Limb (tissue), 2 donors: ENCODE measurements around the gene KRT3.
"Not testable (repeated sequence)": the region's sequence is repeated elsewhere in the genome, so short reads cannot be mapped to it uniquely, and the experiment has no call there.

Source experiments
- DNase-seq, 2 donors: peaks; one replicate each; pipeline ENCODE4 v3.0.0-alpha.2; 2016; ENCODE audit errors: extremely low spot score in 2 of 2

Gene KRT3

GRCh38 chr12:52798671-52799504 is 3.0 kb upstream of the KRT3 start:
- DNase-seq: no peak

DNA sequence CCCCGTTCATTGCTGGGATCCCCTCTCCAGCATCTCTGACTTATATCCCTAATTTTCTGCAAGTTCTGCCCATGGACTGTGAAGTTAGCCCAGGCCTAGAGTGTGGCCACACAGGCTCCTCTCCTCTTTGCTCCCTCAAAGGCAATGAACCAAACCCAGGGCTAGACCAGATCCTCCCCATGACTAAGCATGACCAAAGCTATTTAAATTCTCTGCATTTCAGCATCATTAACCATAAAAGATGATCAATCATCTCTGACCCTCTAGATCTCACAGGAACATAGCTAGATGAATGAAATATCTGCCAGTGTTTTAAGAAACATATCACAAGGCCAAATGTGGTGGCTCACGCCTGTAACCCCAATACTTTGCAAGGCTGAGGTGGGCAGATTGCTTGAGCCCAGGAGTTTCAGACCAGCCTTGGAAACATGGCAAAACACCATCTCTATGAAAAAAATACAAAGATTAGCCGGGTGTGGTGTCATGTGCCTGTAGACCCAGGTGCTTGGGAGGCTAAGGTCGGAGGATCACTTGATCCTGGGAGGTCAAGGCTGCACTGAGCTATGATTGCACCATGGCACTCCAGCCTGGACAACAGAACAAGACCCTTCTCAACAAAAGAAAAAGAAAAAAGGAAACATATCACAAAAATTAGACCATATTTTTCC is 2.2 kb upstream of the KRT3 start:
- DNase-seq: no peak

- no peak for DNase-seq
Measured at GRCh38 chr12:52797529-52797894, 1.6 kb upstream of the KRT3 start.

GRCh38 chr12:52796839-52797528 is 1.1 kb upstream of the KRT3 start:
- DNase-seq: no peak

DNA sequence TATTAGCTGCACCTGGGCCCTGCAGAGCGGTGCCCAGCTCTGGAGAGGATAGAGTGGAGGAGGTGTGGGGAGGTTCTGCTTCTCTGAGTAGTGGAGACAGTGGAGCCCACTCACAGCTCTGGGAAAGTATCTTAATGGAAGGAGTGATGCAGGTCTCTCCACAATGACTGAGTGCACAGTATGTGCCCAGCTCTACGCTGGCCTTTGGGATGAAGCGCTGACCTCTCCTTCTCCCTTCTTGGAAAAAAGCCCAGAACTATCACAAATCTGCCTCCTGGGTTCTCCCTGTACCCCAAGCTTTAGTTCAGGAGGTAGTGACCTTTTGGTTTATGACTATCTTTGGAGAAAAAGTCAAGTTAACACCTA is 495 bp upstream of the KRT3 start:
- no peak for DNase-seq

- DNase-seq: not testable (repeated sequence)
Measured at GRCh38 chr12:52795332-52795674, 614 bp downstream of the KRT3 start.

GRCh38 chr12:52794479-52795331 is 1.2 kb downstream of the KRT3 start:
- no peak for DNase-seq

DNA sequence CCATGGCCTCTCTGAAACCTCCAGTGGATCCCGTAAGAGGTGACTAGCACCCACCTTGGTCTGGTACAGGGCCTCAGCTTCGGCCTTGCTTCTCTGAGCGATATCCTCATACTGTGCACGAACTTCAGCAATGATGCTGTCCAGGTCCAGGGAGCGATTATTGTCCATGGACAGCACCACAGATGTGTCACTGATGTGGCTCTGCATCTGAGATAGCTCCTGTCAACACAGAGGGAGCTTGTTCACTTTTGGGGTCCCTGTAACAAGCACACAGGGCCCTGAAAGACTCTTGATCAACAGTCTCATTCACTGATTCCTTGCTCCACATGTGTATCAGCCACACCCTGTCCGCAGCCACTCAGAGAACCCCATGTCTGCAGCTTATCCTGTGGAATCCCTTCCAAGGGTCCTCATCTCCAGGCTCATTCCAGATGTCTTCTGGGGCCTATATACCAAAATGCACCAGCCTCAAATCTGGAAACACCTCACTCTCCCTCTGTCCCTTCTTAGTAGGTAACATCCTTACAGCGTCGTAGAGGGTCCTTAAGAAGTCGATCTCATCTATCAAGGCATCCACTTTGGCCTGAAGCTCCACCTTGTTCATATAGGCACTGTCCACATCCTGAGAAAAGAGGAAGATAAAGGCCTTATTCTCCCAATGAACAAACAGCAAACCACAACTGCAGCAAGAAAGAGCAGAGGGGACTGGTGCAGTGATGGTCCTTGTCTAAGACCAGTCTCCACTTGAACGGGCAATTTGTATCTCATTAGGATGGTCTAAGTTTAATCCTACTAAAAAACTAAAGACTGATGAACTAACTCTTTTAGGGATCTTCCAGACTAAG is 3.5 kb downstream of the KRT3 start:
- no peak for DNase-seq

- DNase-seq: no peak
Measured at GRCh38 chr12:52791271-52792184, 4.4 kb downstream of the KRT3 start.

GRCh38 chr12:52790427-52791270 is 5.3 kb downstream of the KRT3 start:
- DNase-seq: no peak

- DNase-seq: no peak
Measured at GRCh38 chr12:52789637-52790426, 6.1 kb downstream of the KRT3 start.

DNA sequence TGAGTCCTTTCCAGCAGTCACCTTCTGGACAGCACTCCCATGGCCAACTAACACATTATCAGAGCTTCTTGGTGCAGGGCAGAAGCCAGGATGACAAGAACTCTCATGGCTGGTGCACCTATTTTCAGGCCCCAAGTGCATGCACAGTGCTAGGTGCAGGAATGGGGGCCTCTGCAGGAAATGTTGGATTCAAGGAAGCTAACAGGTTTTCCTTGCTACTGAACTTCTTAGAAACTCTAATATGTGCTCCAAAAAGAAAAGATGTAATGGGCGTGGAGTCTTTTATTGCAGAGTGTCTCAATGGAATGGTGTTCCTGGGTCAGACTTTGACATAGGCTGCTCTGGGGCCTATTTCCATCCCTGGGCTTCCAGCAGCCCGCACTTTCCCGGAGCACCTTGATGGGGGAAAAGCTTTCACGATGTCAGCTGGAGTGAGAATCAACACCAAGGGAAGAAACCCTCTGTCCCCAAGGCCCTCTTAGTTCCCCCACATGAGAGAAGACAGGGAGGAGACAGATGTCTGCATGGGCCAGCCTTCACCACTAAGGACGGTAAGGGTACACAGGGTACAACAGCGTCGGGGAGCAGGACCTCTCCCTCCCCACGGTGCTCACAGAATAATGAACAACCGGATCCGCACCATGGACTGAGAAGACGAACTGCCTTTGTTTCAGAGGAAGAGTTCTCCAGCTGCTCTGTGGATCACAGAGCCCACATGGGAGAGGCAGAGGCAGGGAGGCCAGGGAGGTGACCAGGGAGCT is 6.9 kb downstream of the KRT3 start:
- DNase-seq: no peak

DNA sequence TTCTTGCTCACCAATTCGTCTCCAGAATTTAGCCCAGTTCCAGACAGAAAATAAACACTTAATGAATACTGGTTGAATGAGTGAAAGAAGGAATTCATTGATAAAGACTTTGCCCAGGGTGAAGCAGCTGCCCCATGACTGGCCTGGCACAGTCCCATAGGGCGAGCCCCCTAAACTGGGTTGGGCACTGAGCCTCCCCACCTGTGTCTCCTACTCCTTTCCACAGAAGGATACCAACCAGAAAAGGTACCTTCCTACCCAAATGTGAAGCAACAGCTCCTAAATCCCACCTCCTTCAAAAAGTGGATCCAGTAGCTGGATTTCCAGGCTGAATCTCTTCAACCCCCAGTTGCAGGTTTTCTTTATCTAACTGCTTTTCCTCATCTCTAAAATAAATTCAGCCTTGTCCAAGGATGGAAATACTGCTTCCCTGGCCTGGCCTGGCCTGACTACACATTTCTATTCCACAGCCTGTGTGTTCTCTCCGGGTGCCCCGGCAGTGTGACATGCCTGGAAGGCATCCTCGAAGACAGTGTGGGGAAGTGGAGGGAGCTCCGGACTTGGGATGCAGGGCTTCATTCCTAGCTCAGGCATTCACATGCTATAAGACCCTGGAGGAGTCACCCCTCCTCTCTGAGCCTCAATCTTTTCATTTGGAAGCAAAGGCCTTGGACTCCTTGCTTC is 7.6 kb downstream of the KRT3 start:
- DNase-seq: no peak

- DNase-seq: no peak
Measured at GRCh38 chr12:52787324-52788191, 8.4 kb downstream of the KRT3 start.

GRCh38 chr12:52784909-52785308 is 11.0 kb downstream of the KRT3 start:
- DNase-seq: no peak
